GM21381 (cell line): ENCODE data around the gene CNR1.
"Not testable (repeated sequence)": the region's sequence is repeated elsewhere in the genome, so short reads cannot be mapped to it uniquely, and the experiment has no call there.

ENCODE experiments used
- ATAC-seq: cut with Tn5 transposase; IDR thresholded peaks from one replicate; pipeline ENCODE4 v1.9.1; 2021; ENCODE audit warnings: mild to moderate bottlenecking, moderate library complexity; ENCODE audit not compliant: unreplicated experiment

CNR1 gene

DNA sequence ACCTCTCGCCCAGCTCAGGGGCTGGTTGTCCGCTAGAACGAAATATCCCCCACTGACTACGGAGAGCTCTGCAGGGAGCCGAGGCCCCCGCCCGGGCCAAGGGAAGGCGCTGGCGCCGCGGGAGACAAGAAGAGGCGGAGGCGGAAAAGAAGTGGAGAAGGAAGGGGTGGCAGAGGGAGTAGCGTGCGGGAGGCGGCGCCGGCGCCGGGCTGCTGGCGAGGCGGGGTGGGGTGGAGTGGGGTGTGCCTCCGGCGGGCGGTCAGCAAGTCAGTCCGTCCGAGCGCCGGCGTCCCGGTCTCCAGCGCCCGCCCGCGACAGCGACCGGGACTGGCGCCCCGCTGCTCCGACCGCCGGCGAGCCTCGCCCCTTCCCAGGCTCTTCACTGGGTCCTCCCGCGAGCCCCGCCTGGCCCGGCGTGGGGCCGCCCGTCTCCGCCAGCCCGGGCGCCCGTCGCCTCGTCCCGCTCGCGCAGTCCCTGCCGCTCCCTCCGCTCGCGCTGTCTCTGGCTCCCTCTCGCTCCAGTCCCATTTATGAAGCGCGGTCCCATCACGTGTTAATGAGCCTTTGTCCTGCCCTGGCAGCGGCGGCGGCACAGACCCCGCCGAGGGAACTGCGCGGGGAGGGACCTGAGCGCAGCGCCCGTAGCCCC lies at the start of gene CNR1:
CNR1 (minus strand) TSS at position 504 of the 649 bp plus-strand sequence. CDS start 21,073 bp downstream, outside the sequence.
- ATAC-seq, result peak; percentile 48

DNA sequence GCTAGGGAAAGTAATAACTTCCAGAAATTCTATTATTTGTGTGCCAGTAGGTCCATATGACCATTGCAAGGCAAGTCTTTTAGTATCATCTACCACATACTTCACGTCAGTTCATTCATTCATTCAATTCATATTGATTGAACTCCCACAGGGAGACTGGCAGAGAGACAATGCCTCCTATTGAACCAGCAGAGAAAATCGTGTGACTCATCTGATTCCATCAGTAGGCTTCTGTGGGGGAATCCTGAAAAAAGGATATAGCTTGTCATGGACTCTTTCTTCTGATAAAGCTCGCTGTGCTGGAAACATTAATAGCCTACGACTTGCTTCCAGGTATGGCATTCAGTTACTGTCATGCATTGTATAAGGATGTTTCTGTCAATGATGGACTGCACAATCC lies 45.3 kb upstream of the CNR1 start:
- ATAC-seq, result no peak

DNA sequence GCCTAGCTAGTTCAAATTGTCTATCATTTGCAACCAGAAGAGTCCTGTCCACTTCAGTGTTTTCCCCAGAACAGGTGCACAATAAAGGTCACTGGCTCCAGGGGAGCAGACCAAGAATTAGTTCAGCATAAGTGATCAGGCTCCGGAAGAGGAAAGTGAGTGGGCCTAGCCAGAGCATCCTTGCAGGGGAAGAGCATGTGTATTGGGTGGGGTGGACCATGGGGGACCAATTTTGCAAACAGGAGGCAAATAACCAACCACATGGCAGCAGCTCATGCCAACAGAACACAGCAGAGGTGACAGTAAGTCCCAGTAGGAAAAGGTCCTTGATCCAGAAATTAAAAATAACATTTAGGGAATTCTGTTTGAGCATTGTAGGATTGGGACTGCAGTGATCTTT lies 43.2 kb upstream of the CNR1 start:
- ATAC-seq, result no peak

DNA sequence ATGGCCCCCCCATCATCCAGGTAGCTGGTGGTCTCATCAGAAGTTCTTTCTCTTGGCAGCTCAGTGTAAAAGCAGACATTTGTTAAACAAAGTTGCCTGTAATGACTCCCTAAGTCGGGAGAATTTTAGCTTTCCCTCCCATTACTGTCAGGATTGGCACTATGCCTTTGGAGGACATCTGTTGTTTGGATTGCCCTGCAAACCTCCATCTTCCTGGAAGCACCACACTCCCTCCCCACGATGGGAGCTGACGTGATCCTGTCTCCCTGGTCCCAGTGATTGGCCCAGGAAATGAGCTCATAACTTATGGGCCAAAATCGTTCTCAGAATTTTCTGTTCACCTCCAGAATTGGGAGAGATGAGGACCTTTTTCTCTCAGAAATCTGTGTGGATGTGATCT lies 42.6 kb upstream of the CNR1 start:
- ATAC-seq, result no peak

DNA sequence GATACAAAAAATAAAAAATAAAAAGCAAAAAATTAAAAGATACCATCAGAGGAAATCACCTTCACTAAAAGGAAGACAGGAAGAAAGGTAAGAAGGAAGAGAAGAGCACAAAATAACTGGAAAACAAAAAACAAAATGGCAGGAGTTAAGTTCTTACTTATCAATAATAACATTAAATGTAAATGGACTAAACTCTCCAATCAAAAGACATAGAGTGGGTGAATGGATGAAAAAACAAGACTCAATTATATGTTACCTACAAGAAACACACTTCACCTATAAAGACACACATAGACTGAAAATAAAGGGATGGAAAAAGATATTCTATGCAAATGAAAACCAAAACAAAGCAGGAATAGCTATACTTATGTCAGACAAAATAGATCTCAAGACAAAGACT lies 35.6 kb upstream of the CNR1 start:
- ATAC-seq, result not testable (repeated sequence)

DNA sequence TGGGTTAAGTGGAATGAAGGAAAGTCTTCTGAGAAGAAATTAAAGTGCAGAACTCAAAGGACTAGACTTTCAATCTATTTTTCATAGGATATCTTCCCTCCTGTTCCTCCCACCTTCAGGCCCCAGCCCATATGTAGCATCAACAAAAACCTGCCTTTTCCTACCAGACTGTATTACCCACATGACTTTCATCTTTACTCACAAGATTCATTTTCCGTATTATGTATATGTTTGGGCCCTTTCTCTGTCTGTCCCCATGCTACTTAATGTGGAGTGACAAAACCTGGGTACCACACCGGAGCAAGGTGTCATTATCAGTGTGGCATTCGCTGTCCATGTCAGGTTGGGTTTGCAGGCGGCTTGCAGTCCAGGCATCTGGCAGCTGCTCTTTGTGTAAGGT lies 18.8 kb upstream of the CNR1 start:
- no peak for ATAC-seq

DNA sequence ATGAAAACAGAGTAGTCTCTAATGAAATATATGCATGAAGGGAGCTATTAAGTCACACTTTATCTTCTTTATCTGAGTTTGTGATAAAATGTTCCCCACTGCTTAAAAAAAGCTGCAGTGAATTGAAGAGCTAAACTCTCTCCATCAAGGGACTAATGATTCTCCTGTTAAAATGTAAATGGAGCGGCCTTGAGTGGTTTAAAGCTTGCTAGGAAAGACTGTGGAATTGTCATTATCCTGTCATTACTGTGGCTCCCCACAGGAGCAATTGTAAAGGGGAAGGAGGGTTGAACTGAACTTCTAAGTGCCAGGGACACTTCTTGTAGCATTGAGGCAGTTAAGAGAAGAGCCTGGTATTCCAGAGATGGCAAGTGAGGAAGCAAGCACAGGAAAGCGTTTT lies 17.3 kb upstream of the CNR1 start:
- no peak for ATAC-seq

DNA sequence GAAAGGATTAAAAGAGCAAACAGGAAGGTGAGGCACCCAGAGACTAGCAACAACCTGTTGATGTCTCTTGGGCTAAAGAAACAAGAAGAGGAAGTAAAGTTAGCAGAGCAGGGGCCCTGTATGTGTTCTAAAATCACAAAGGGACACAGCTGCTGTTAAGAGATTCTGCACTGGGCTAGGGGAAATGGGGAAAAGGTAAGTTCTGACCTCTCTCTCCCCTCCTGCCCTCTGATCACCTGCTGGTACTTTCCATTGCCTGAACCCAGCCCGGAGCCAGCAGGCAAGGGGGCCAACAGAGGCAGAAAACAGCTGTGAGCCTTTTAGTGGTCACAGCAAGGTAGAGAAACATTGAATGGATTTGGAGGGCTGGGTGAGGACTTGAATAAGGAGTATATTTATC lies 13.5 kb upstream of the CNR1 start:
- ATAC-seq, result peak; percentile 60

DNA sequence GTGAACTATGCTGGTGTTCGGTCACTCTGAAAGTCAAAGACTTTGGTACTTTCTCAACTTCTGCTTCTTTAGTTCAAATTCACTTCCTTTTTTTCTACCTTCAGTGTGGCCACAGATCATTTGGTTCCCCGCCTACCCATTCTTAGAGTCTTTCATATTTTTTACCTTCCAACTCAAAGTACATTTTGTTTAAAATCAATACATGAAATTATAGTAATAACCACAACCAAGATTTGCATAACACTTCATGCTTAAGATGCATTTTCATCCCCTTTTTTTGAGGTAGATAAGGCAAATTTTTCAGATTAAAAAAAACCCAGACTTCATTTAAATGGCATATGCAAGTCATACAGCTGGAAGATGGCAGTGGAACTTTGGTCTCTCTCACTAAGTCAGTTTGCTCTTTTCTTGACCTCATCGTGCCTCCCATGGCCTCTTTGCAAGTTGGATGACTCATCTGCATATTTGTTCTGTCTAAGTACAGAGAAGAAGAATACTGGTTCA lies 11.9 kb upstream of the CNR1 start:
- peak; percentile 63 for ATAC-seq

DNA sequence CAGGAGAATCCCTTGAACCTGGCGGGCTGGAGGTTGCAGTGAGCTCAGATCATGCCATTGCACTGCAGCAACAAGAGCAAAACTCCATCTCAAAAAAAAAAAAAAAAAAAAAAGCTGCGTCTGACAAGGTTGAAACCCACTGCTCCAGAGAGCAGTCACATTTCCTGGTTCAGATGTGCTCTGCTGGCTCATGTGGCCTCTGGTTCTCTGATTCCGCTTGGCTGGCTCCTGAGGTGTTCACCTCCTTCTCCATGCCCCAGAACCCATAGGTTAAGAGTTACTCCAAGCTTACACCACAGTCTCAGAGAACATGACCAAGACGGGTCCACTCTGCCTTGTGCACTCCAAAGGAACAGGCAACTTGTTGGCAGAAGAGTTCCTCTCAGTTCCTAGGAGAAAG lies 8.8 kb upstream of the CNR1 start:
- no peak for ATAC-seq

DNA sequence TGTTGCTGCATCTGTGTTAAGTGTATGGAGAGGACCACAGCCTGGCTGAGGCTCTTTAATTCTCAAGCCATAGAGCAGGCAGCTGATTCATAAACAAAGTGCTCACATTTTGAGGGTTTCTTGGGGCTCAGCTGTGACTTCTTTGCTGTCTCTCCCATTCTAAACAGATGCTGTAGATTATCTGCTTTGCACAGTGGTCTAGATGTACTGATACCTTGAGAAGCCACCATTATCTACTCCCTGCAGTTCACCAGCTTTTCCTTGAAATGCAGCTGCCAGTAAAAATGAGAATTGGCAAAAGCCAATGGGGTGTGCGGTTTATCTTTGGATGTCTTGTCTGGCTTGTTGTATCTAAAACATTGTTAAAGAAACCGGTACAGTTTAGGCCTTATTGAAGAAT lies 5.2 kb upstream of the CNR1 start:
- no peak for ATAC-seq

DNA sequence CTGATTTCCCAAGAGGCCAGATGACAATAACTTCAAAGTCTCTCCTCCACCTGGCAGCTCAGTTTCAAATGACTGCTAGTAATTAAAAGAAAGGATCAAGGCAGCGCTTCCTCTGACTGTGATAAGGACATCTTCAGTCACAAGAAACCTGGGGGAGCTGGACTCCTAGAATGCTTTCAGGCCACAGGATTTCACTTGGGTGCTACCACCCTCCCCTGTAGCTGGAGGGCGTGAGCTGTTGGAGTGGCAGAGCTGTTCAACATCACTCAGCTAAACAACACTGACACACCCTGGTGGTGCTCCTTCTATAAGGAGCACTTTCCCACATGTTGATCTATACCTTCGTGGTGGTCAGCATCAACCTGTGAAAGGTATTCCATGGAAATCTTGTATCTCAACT lies 2.2 kb upstream of the CNR1 start:
- ATAC-seq, result no peak

DNA sequence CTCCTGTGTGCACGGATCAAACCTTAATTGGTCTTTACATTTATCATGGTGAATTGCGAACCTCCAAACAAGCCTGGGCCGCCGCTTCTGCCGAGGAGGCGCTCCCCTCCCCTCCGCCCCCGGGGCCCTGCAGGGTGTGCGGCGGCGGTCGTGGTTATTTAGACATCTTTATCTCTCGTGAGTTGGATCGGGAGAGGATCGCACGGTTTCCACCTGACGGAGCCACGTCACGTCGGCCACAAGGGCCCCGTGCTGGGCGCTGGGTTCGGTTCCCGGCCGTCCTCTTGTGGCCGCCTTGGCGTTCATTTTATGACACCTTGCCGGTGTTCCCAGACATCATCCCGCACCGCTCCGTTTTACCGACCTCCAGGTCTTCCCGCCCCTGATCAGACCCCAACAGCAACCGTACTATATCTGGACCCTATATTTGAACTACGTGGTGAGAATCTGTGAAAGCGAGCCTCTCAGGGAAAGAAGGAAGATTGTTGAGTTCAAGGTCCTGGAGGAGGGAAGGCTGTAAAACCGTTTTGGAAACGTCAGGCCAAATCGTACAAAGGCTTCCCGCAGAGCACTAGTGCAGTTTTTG lies 1.3 kb upstream of the CNR1 start:
- ATAC-seq, result no peak

DNA sequence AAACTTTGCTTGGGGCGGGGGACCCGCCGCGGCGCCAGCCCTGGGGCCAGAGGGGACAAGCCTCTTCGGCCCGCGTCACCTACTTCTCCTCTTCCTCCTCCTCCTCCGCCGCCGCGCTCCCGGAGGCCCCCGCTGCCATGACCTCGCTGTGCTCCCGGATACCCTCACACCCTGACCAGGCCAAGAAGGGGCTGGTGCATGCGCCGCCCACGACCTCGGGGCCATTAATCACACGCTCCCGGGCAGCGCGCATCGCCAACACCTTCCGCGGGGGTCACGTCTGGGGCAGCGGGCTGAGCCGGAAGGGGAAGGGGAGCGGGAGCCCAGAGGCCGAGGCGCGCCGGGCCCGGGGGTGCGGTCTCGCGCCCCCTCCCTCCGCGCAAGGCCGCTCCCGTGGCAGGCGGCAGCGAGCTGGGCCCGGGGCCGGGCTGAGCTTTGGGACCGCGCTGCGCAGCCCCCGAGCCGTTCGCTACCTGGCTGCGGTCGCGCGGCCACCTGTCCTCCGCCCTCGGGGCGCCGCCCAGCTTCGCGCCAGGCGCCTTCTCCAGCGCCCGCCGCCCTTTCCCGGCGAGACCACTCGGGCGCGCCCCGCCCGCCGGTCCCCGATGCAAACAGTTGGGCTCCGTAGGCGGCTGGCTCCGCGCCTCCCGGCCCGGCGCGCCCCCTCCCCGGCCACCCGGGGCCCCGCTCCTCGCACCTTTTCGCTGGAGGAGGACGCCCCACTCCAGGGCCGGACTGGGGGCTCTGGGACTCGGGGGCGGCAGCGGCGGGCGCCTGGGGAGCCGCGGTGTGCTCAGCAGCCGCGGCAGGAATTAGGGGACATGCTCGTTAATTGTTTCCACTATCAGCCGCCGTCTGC lies 575 bp upstream of the CNR1 start:
- peak; percentile 37 for ATAC-seq

DNA sequence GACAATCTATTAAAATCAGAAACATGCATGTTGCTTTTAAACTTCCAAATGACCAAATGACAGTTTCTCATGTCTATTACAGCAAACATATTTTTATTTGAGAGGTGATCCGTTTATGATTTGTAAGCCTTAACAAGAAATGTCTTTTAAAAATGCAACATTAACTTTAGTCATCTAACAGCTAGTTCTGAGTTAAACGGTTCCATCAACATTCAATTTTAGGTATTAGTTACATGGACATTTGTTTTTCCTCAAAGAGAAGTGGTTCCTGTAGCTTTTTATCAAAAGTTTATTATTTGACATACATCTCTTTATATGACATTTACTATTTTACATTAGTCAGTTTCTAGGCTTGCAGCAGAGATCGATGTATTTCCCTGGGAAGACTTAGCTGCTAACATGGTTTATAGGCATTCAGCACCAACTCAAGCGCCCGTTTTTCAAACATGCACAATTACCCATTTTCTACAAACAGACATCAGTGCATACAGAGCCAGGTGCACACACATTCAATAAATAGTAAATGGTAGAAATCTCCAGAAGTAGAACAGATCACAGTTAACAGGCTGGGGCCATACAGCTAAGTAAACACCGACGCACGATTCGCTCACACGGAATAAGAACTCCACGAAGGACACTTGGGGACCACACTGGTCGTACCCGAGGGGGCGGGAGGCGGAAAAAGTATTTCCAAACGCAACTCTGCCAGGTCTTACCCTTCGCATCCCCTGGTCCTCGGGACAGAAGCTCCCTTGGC lies 882 bp downstream of the CNR1 start:
- no peak for ATAC-seq

DNA sequence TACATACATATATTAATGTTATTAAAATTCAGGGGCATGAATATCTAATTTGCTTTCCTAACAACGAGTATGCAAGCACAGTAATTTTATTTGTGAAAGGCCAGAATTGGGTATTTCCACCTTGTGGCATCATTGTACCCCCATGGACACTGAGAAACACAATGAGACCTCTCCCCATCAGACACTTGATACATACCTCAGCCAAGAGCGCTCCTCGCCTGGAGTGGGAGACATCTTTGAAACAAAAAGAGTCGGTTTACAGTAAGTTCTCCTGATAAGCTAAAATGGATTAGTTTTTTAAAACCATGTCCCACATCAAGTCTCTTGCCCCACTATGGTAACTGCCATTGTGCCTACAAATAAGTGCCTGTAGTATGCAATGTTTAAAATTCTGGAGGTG lies 2.1 kb downstream of the CNR1 start:
- no peak for ATAC-seq

DNA sequence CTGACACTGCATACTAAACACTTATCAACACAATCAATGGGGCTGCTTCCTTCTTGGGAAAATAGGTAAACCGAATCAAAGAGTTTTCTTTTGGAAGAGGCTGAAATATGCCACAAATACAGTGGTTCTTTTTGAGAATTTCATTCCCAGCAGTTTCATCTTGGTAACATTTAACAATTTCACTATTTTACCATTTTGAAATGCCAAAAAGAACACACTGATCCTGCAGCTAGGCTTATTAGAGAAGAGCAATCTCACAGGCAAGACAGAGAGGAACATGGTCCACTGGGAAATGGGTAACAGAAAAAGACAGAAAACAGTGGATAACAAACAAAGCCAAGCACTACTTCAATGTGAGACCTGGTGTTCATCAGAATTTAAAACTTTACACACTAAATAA lies 2.5 kb downstream of the CNR1 start:
- no peak for ATAC-seq

DNA sequence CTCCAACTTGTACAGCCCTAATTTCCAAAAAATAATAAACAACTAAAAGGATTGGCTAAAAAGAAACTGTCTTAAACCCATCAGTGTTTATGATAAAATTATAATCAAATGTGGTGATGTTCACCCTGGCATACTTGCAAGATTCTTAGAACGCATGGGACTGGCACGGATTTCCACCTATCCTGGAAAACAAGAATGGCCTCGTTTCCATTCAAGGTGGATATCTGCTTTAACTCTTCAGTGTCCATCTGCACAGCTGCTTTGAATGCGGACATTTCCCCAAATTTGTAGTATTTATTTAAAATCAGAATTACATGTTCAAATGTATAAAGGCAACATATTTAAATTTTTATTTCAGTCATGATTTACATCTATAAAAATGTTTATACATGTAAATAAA lies 4.2 kb downstream of the CNR1 start:
- no peak for ATAC-seq

DNA sequence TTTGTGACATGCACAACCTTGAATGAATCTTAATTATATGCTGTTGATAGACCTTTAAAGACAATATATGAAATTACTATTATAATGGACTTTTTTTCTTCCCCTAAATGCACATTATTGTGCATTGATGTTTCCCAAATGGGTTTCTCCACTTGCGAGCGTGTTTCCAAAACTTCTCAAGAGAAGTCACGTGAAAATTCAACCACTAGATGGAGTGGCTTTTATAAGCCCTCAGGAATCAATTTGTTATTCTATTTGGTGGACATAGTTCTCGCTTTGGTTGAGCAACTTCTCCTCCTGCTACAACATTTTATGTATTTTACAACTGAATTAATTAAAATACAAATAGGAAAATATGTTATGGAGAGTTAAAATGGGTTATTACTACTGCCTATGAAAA lies 9.0 kb downstream of the CNR1 start:
- ATAC-seq, result no peak

DNA sequence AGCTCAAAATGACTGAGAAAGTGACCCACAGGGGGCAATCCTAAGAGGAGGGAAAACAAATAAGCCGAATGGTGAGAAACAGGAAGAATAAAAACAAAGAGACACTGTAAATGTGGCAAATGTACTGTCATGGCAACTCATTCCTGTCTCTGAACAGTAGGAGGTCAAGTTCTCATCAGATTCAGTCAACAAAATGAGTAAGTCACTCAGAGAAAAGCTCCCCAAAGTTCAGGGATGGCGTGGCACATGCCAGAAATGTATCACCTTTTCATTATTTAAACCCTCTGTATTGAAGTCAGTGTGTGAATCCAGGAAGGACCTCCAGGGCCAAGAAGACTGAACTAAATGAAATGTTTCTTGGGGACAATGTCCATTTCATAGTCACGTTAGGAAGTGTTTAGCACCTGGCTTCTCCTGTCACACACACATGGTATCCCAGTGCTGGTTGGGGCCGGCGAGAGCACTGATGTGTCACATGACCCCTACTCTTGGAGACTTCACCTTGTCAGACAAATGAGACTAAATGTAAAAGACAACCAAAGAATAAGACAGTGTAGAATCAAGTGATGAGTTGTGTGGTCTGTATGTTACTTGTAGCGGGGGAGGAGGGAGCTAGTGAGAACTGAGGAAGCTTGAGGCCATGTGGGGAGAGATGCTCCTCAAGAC lies 20.7 kb downstream of the CNR1 start:
- no peak for ATAC-seq
